EH (cell line): ENCODE results near the gene FIBIN.

Experiments
- DNase-seq: peaks from one replicate; pipeline ENCODE4 v3.0.0-alpha.2; 2015; ENCODE audit warnings: low read depth

The FIBIN gene

GRCh38 chr11:27022659-27023251 lies 28.8 kb downstream of the FIBIN start:
- no peak for DNase-seq

DNA sequence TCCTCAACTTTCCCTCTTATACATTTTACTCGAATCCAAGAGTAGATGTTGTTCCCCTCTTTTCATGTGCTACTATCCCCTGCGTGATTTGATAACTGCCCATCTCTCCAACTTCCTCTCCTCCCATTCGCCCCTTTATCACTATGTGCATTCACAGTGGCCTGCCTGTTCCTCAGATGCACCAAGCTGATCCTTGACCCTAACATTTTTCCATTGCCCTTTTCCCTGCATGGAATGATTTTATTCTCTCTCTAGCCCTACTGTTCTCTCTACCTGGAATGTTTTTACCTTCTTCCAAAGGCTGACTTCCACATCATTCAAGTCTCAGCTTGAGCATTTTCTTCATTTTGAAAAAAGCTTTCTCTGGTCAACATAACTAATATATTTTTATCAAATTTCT lies 31.0 kb downstream of the FIBIN start:
- no peak for DNase-seq

DNA sequence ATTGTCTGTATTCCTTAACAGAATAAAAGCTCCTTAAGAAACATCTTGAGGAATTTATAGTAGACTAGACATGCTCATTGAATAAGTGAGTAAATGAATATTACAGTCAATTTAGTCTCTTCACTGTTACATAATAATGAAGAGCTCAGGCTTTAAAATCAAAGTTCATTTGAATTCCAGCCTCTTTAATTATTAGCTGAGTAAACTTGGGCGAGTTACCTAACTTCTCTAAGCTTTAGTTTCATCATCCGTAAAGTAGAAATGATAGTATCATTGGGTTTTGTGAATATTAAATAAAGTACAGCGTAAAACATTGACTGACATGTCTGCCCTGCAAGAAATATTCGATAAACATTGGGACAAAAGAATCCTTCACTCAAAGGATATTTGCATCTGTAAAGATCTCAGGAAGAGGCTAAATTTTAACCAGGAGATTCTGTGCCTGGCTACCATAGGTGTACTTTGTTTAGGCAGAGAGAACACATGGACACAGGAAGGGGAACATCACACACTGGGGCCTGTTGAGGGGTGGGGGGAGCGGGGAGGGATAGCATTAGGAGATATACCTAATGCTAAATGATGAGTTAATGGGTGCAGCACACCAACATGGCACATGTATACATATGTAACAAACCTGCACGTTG lies 31.5 kb downstream of the FIBIN start:
- DNase-seq: no peak

DNA sequence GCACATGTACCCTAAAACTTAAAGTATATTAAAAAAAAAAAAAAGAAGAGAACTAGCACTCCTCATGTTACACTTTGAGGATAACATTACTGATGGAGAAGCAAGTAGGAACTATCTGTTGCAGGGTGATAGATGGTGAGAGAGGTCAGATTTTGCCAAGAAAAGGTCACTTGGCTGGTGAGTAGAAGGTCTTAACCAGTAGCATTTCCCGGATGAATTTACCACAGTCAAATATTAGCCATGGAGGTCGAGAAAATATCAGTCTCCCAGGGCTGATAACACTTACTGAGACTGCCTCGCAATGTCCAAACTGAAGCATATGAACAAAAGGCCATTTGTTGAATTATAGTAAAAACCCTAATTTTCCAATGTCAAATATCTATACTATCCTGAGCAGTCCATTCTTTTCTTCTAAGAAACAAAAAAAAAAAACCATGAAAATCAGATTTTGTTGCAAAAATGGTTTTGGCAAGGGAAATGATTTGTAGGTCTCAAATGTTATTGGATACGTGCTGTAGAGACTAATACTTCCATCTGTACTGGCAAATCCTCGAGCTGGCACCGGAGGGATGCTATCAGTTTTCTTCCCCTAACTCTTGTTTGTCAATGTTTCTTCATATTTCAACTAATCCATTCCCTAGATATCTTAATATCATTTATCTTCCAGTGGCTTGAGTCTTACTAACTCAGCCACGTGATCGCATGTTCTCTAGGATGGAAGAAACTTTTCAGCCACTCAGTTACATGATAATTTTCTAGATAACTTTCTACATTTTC lies 32.2 kb downstream of the FIBIN start:
- no peak for DNase-seq

DNA sequence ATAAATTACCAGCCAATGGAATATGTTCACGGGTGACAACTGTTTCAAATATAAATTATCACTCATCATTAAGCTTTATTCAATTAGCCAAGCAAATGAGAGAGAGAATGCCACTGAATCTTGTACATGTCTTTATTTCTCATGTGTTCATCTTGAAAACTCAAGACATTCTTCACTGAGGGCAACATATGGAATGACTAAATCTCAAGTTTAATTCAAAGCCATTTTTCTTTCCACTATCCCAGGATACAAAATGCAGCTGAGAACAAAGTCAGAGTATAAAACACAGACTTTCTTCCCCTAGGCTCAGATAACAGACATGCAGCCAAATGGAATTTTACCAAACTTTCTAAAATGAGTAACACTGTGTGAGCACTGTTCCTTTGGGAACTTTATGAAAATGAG lies 34.7 kb downstream of the FIBIN start:
- no peak for DNase-seq

DNA sequence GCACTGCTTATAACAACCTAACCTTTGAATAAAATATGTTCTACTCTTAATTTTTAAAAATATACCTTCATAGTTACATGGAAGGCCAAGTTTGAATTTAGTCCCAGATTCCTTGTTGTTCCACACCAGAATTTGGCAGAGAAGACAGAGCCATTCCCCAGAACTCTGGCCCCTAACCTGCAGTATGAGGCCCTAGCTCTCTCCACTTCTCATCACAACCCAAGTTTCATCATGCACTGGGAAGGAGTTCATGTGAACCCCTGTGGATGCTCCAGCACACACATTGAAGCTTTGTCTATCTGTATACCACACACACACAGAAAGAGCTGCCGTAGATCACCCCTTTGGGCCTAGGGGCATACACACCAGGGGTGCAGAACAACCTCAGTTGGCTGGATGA lies 36.1 kb downstream of the FIBIN start:
- no peak for DNase-seq

GRCh38 chr11:27031754-27032153 lies 37.8 kb downstream of the FIBIN start:
- DNase-seq: no peak

GRCh38 chr11:27039873-27040272 lies 46.0 kb downstream of the FIBIN start:
- DNase-seq: no peak

GRCh38 chr11:27040302-27041115 lies 46.6 kb downstream of the FIBIN start, which contains the start of gene BBOX1:
Gene BBOX1, plus strand, starts transcription at chr11:27040815. Its CDS starts 14,616 bp downstream, at chr11:27055431.
- DNase-seq: no peak

DNA sequence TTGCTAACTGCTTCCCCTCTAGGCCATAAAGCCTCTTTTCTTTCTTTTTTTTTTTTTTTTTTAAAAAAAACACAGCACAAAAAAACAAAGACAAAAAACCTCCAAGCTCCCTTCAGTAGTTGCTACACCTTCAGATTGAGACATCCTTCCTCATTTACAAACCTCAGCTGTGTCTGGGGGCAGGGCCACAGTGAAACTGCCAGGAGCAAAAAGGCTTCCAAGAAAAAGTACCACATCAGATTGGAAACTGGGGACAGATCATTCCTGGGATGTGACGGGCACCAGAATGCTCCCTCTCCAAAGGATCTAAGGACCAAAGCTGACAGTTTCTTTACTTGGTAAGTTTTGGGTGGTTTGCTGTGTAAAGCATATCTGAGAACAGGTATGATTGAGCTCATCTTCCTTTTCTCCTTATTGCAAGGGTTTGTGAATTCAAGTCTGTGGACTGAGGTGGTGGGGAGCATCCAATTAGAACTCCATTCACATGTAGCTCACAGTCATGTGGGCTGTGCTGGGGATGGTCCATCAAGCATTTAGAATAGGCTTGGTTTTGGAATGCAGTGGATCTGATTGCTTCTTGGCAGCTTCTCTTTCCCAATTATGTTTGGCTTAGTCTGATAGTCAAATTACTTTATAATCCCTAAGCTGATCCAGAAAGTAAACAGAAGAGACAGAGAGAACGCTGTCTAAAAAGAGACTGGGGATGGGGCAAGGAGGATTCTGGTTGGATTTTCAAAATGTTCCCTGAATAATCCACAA lies 47.4 kb downstream of the FIBIN start:
- no peak for DNase-seq
